ENCODE data around the gene SLC44A3.
A peak's percentile ranks its signal among the peaks of the same experiment; 100 is the strongest.

GRCh38 chr1:94801919-94802546 is 18.1 kb upstream of the SLC44A3 start:
- TF ChIP-seq CTCF (tag by site-specific recombination; IDR thresholded peaks at IDR 0.05) (peak; percentile 43; the same call in 1 of the 2 replicates), ZNF423 (tag by site-specific recombination; IDR thresholded peaks at IDR 0.05) (no peak), ZNF391 (tag by site-specific recombination; IDR thresholded peaks at IDR 0.05; ENCODE audit: borderline replicate concordance, low read depth) (no peak), ZNF175 (tag by site-specific recombination; IDR thresholded peaks at IDR 0.05) (no peak), ZNF221 (tag by site-specific recombination; IDR thresholded peaks at IDR 0.05; ENCODE audit: borderline replicate concordance) (no peak), ZNF335 (tag by site-specific recombination; conservative IDR thresholded peaks at IDR 0.05) (0 out of 2 replicates have a peak, but pooled peaks have one; percentile 11), ZNF121 (tag by site-specific recombination; IDR thresholded peaks at IDR 0.05) (no peak), PRDM4 (tag by site-specific recombination; IDR thresholded peaks at IDR 0.05) (no peak), ZNF112 (tag by site-specific recombination; IDR thresholded peaks at IDR 0.05) (no peak), ZNF146 (tag by site-specific recombination; IDR thresholded peaks at IDR 0.05) (no peak), ZNF510 (tag by site-specific recombination; IDR thresholded peaks at IDR 0.05; ENCODE audit: insufficient replicate concordance) (no peak)
- TF ChIP-seq, protein P1, sequence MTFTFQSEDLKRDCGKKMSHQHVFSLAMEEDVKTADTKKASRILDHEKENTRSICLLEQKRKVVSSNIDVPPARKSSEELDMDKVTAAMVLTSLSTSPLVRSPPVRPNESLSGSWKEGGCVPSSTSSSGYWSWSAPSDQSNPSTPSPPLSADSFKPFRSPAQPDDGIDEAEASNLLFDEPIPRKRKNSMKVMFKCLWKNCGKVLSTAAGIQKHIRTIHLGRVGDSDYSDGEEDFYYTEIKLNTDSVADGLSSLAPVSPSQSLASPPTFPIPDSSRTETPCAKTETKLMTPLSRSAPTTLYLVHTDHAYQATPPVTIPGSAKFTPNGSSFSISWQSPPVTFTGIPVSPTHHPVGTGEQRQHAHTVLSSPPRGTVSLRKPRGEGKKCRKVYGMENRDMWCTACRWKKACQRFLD (tag by site-specific recombination; IDR thresholded peaks at IDR 0.05) = no peak
- TF ChIP-seq, protein P2, sequence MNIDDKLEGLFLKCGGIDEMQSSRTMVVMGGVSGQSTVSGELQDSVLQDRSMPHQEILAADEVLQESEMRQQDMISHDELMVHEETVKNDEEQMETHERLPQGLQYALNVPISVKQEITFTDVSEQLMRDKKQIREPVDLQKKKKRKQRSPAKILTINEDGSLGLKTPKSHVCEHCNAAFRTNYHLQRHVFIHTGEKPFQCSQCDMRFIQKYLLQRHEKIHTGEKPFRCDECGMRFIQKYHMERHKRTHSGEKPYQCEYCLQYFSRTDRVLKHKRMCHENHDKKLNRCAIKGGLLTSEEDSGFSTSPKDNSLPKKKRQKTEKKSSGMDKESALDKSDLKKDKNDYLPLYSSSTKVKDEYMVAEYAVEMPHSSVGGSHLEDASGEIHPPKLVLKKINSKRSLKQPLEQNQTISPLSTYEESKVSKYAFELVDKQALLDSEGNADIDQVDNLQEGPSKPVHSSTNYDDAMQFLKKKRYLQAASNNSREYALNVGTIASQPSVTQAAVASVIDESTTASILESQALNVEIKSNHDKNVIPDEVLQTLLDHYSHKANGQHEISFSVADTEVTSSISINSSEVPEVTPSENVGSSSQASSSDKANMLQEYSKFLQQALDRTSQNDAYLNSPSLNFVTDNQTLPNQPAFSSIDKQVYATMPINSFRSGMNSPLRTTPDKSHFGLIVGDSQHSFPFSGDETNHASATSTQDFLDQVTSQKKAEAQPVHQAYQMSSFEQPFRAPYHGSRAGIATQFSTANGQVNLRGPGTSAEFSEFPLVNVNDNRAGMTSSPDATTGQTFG (tag by site-specific recombination; IDR thresholded peaks at IDR 0.05; ENCODE audit: borderline replicate concordance) = no peak
